GM19452 (cell line): ENCODE results near the gene PDCD6IP.
"Not testable (repeated sequence)": the region's sequence is repeated elsewhere in the genome, so short reads cannot be mapped to it uniquely, and the experiment has no call there.

Source experiments
- ATAC-seq: cut with Tn5 transposase; IDR thresholded peaks from one replicate; pipeline ENCODE4 v1.9.1; 2021; ENCODE audit not compliant: unreplicated experiment

PDCD6IP gene

DNA sequence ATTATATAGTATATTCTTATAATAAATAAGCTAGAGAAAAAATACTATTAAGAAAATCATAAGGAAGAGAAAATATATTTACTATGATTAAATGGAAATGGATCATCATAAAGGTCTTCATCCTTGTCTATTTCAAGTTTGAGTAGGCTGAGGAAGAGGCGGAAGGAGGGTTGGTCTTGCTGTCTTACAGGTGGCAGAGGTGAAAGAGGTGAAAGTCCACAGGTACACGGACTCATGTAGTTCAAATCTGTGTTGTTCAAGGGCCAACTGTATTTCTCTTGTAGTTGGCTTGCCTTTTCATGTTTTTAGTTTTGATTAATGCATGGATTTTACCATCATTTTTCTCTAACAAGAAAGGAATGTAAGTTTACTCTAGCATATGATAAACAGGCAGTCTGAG, 41.7 kb downstream of the PDCD6IP start:
- ATAC-seq, result no peak

DNA sequence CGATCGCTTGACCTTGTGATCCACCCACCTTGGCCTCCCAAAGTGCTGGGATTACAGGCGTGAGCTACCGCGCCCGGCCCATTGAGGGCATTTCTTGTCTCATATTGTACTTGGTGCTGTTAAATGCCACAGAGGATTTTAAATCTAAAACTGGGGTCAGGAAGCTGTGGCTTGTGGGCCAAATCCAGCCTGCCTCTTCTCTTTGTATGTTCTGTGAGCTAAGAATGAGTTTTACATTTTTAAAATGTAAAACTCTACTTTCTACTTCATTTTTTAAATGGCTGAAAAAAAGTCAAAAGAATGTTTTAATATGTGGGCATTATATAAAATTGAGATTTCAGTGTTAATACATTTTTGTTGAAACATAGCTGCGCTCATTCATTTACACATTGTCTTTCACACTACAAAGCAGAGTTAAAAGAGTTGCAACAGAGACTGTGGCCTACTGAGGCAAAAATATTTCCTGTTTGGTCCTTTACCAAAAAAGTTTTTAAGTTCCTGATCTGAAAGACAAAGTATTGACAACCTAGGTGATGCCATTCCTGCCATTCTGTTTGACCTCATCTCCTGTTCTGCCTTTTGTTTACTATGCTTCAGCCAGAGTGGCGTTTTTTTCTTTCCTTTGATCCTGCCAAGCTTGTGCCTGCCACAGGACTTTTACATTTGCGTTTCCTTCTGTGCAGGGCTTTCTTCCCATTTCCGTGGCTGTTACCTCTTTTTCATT, 50.4 kb downstream of the PDCD6IP start:
- no peak for ATAC-seq

GRCh38 chr3:33850599-33850998, 52.2 kb downstream of the PDCD6IP start:
- not testable (repeated sequence) for ATAC-seq

- peak; percentile 69 for ATAC-seq
Measured at GRCh38 chr3:33855407-33855806, 57.0 kb downstream of the PDCD6IP start.

- ATAC-seq, result no peak
Measured at GRCh38 chr3:33855884-33856546, 57.6 kb downstream of the PDCD6IP start.

DNA sequence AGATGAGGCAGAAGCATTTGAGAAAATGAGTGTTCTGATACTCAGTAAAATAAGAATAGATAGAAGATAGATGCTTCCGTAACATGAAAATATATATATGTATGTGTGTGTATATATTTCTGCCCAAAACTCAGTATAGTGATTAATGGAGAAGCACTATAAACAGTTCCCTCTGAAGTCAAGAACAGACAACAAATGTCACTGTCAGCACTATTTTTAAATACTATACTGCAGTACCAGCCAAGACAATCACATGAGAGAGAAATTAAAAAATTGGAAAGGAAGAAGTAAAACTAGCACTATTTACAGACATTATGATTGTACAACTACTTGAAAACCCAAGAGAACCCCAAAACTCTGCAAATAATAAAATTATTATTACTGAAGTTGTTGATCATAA, 59.3 kb downstream of the PDCD6IP start:
- ATAC-seq, result not testable (repeated sequence)

DNA sequence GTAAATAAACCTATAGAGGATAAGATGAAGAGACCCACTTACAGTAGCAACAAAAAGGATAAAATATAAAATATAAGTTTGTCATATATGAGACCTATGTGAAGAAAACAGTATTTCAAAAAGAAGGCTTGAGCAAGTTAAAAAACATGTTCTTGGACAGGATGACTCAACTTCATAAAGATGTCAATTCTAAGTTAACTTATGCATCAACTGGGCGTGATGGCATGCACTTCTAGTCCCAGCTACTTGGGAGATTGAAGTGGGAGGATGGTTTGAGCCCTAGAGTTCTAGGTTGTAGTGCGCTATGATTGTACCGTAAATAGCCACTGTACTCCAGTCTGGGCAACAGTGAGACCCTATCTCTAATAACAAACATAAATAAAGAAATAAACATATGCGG, 59.7 kb downstream of the PDCD6IP start:
- ATAC-seq, result no peak

GRCh38 chr3:33860373-33861050, 62.1 kb downstream of the PDCD6IP start:
- ATAC-seq, result no peak

GRCh38 chr3:33865133-33865532, 66.7 kb downstream of the PDCD6IP start:
- ATAC-seq, result no peak

DNA sequence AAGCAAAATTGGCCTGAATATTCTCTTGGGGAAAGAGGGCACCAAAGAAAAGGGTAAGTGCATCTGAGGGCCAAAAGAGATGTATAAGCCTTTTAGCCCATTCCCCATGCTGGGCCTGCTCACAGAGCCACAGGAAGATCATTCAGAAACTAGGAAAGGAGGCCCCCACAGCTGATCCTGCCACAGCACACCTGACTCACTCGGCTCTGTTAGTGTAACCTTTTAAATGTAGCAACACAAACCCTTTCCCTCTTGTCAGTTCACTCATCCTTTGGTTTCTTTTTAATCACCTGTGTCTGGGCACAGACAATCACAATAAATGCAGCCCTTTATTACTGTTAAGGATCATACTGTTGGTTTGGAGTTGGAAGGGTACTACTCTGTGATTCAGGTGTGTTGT, 69.9 kb downstream of the PDCD6IP start:
- ATAC-seq, result no peak

GRCh38 chr3:33869977-33870376, 71.5 kb downstream of the PDCD6IP start:
- ATAC-seq, result no peak

- no peak for ATAC-seq
Measured at GRCh38 chr3:33874815-33875214, 76.4 kb downstream of the PDCD6IP start.

GRCh38 chr3:33875680-33876079, 77.2 kb downstream of the PDCD6IP start:
- no peak for ATAC-seq

DNA sequence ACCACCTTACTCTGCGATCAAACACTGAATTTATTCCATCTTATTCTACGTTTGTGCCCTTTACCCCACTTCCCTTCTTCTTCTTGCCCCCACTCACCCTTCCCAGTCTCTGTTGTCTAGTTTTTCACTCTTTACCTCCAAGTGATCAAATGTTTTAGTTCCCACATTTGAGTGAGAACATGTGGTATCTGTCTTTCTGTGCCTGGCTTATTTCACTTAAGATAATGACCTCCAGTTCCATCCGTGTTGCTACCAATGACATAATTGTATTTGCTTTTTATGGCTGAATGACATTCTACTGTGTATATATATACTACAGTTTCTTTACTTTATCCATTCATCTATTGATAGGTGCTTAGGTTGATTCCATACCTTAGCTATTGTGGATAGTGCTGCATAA, 78.8 kb downstream of the PDCD6IP start:
- no peak for ATAC-seq

- no peak for ATAC-seq
Measured at GRCh38 chr3:33879540-33879939, 81.1 kb downstream of the PDCD6IP start.

DNA sequence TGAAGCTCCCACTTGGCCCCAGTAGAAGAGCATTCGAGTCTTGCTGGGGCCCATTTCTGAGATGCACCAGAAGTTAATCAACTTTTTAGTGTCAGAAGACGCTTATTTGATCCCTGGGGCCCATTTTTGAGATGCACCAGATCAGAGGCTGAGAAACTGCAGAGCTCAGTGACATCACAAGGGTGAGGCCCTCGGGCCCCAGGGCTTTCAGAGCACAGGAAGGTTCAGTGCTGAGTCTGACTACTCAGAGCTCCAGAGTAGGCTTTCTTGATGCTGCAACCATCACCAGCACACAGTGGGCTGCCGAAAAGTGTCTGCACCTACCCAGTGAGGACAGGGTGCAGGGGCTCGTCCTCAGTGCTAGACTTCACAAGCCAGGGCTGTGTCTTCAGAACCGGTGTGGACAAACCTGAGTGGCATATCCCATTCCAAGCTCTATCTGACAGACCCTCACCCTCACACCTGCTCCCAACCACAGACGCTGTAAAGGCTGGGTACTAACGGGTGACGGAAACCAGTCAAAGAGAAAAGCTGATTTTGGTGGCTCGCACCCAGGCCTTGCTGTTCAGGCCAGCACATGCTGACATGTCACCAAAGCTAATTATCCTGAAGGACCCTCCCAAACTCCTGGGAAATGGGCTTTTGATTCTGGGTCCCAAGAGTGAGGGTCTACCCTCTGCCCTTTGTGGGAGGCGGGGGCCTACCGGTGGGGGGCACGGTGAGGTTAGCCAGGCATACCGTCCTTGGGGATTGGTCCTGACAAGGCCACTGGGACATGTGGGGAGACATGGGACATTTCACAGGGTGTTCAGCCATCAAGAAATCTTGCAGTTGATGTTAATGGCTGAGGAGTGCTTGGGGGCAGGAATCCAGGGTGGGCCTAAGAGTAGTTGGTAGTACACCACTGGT, 83.0 kb downstream of the PDCD6IP start:
- no peak for ATAC-seq

GRCh38 chr3:33882296-33882695, 83.9 kb downstream of the PDCD6IP start:
- no peak for ATAC-seq

- no peak for ATAC-seq
Measured at GRCh38 chr3:33883538-33883950, 85.1 kb downstream of the PDCD6IP start.

- no peak for ATAC-seq
Measured at GRCh38 chr3:33883951-33884561, 85.6 kb downstream of the PDCD6IP start.

GRCh38 chr3:33884701-33885100, 86.3 kb downstream of the PDCD6IP start:
- ATAC-seq, result no peak

GRCh38 chr3:33885496-33885895, 87.1 kb downstream of the PDCD6IP start:
- no peak for ATAC-seq
